SH-SY5Y (cell line): ENCODE data around the gene SCN5A.

Source experiments
- GATA2 ChIP-seq: IDR thresholded peaks from 2 replicates; pipeline ENCODE4 v1.6.1; 2011; ENCODE audit warnings: mild to moderate bottlenecking, low read depth, low read length
- GATA3 ChIP-seq: IDR thresholded peaks from 2 replicates; pipeline ENCODE4 v1.6.1; 2011; ENCODE audit warnings: low read depth, mild to moderate bottlenecking, low read length, moderate library complexity

DNA sequence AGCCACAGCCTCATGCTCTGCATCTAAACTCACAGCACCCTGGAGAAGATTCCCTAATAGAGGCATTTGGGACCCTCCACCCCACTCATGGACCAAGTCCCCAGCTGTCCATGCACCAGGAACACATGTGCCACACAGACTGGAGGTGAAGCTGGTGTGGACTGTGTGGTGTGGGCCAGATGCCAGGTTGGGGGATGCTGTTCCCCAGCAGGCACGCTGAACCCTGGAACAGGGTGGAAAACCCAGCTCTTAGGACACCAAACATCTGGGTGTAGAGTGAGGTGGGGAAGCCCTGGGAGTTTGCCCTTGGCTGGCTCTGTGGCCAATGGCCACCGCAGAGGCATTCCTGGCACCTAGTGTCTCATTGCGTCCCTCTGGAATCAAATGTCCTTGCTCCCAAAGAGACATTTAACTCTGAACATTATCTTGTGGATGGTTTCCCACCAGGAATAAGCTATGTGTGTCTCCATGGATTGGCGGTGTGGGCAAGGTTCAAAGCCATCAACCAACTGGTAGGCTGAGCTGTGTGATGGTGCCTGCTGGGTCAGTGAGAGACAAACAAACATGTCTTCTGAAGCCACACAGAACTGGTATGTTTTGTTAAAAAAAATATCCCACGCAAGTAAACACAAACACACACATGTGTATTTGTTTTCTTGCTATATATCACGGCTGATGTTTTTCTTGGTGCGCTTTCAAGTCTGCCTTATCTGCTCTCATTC is 88.3 kb downstream of the SCN5A start:
- TF ChIP-seq GATA2 = no peak
- no peak for TF ChIP-seq GATA3
